Left ventricle myocardium inferior (tissue), 1 donor: ENCODE measurements around the gene SLC25A18. TPM values are rescaled to one million over a fixed set of nuclear protein-coding genes. Genes with fewer than 3 reads are reported as not detected.

Source experiments
- DNase-seq: peaks from one replicate; pipeline ENCODE4 v3.0.0-alpha.2; 2020
- H3K27ac ChIP-seq: fragments of 200-600 bp; replicated peaks from 2 replicates; pipeline ENCODE4 v1.8.0; 2021
- H3K27me3 ChIP-seq: fragments of 200-600 bp; 2 replicates; pipeline ENCODE4 v1.8.0; 2021; ENCODE audit warnings: low read depth
- H3K36me3 ChIP-seq: fragments of 200-600 bp; 2 replicates; pipeline ENCODE4 v1.8.0; 2021
- H3K4me1 ChIP-seq: fragments of 200-600 bp; 2 replicates; pipeline ENCODE4 v1.8.0; 2021
- H3K4me3 ChIP-seq: fragments of 200-600 bp; 2 replicates; pipeline ENCODE4 v1.8.0; 2021; ENCODE audit warnings: mild to moderate bottlenecking, moderate library complexity
- H3K9me3 ChIP-seq: fragments of 200-600 bp; replicated peaks from 2 replicates; pipeline ENCODE4 v1.8.0; 2021
- CTCF ChIP-seq: fragments of 200-600 bp; IDR thresholded peaks from 2 replicates; pipeline ENCODE4 v1.8.0; 2021; ENCODE audit warnings: antibody characterized with exemption, mild to moderate bottlenecking, borderline replicate concordance
- intact Hi-C: fragments of 100-400 bp; cut with micrococcal nuclease; formaldehyde crosslinking; loops from one replicate; pipeline ENCODE4 v1.11.0; 2022
- total RNA-seq: library from RNA; stranded (reverse); fragmentation: NEBNext Ultra II Directional; extraction: Animal tissue kit (Norgen Biotek cat#: 25700); gene quantifications from one replicate; pipeline ENCODE4 v1.2.1, GENCODE V29; 2021
- donor health status: DM: no; HTN: yes; CAD: no; lungs with severe emphysema.

Gene SLC25A18
- total RNA-seq, 1 donor from 2014 or later: 2.7 TPM

GRCh38 chr22:17606496-17606895, 43.2 kb downstream of the SLC25A18 start:
- no peak overlapping the region for H3K4me3 ChIP-seq
- H3K9me3 ChIP-seq: no peaks in the 10 kb centered on the region
- peaks cover 28% of the 10 kb centered on the region for H3K36me3 ChIP-seq
- peaks cover 42% of the 10 kb centered on the region for H3K4me1 ChIP-seq
- TF ChIP-seq CTCF: no peak
- intact Hi-C loops: no loop called here
- peak overlapping the region; percentile 67 for H3K27ac ChIP-seq
- no peak for DNase-seq
- no peaks in the 10 kb centered on the region for H3K27me3 ChIP-seq

DNA sequence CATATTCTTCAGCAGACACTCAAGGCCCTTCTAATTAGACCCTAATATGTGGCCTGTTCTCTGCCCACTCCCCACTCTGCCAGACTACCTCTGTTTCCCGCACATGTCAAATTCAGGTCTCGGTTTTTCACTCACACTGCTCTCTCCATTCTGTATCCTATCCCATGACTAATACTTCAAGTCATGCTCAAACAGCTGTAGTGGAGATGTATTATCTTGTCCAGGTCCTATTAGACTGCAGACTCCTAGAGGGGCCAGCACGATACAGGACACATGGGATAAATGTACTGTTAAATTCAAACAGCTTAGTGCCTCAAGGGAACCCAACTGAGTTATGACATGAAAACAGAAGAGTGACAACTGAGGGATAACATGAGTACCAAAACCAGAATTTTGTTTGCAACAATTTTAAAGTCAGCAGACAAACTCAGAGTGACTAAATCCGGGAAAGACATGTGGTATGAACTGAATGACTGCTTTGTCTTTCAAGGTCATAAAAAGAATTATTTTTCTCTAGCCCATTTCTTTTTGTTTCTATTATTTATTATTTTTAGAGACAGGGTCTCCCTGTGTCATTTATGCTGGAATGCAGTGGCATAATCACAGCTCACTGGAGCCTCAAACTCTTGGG, 44.7 kb downstream of the SLC25A18 start:
- Histone ChIP-seq H3K36me3 (peaks cover 35% of the 10 kb centered on the region), H3K4me3 (no peak overlapping the region), H3K9me3 (no peaks in the 10 kb centered on the region), H3K27ac (peak overlapping the region; percentile 67), H3K27me3 (no peaks in the 10 kb centered on the region), H3K4me1 (peaks cover 43% of the 10 kb centered on the region)
- no peak for DNase-seq
- TF ChIP-seq CTCF: no peak
- intact Hi-C loops: no loop called here

GRCh38 chr22:17612057-17612456, 48.8 kb downstream of the SLC25A18 start:
- no peak for DNase-seq
- peaks cover 58% of the 10 kb centered on the region for H3K36me3 ChIP-seq
- H3K9me3 ChIP-seq: no peaks in the 10 kb centered on the region
- H3K4me3 ChIP-seq: no peak overlapping the region
- intact Hi-C loops: no loop called here
- peaks cover 28% of the 10 kb centered on the region for H3K4me1 ChIP-seq
- H3K27ac ChIP-seq: no peak overlapping the region
- no peaks in the 10 kb centered on the region for H3K27me3 ChIP-seq
- no peak for TF ChIP-seq CTCF

DNA sequence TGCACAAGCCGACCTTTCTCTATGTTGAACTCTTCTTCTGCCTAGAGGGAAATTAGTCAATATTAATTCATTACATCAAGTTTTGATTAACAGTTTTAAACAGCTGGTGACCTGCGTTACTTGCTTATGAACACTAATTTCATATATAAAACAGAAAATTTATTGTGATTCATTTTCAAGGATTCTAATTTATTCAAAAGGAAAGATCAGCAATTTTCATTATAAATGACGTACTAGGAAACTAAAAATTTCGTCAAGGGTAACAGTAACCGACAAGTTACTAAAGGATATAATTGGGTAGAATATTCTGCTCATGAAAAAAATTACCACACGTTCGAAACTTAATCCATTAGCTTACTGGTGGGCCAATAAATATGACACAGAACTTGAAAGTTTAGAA, 50.0 kb downstream of the SLC25A18 start:
- Histone ChIP-seq H3K4me1 (peaks cover 16% of the 10 kb centered on the region), H3K4me3 (no peak overlapping the region), H3K27me3 (no peaks in the 10 kb centered on the region), H3K9me3 (no peaks in the 10 kb centered on the region), H3K27ac (no peak overlapping the region), H3K36me3 (peaks cover 70% of the 10 kb centered on the region)
- no peak for DNase-seq
- no peak for TF ChIP-seq CTCF
- intact Hi-C loops: no loop called here

DNA sequence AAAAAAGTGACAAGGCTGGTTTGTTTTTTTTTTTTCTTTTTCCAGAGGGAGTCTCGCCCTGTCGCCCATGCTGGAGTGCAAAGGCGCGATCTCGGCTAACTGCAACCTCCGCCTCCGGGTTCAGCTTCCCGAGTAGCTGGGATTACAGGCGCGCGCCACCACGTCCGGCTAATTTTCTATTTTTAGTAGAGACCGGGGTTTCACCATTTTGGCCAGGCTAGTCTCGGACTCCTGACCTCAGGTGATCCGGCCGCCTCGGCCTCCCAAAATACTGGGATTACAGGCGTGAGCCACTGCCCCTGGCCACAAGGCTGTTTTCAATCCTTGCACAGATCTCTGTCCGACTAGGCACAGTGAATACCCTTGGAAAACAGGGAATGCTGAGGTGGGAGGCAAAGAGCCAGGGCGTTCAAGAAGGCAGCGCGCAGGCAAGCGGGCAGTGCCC, 64.7 kb downstream of the SLC25A18 start:
- no peak for DNase-seq
- H3K4me3 ChIP-seq: peak overlapping the region; percentile 100
- no peaks in the 10 kb centered on the region for H3K9me3 ChIP-seq
- TF ChIP-seq CTCF: no peak
- H3K27me3 ChIP-seq: no peaks in the 10 kb centered on the region
- H3K27ac ChIP-seq: peak overlapping the region; percentile 93
- intact Hi-C loops: no loop called here
- peaks cover 50% of the 10 kb centered on the region for H3K4me1 ChIP-seq
- peaks cover 11% of the 10 kb centered on the region for H3K36me3 ChIP-seq
